HEK293 (cell line): ENCODE measurements around the gene UNC93B1.

Experiments
- CTCF ChIA-PET: fragments of 350-600 bp; formaldehyde crosslinking; extraction: SDS; loops from one replicate; lab custom pipeline; 2021; ENCODE audit warnings: antibody characterized with exemption; lab: Yijun Ruan, JAX
- POLR2A ChIA-PET: fragments of 300-600 bp; formaldehyde crosslinking; extraction: SDS; loops from one replicate; lab custom pipeline; 2020; ENCODE audit warnings: antibody characterized with exemption, inconsistent platforms; lab: Yijun Ruan, JAX
- H3K27ac ChIP-seq: fragments of 200-500 bp; sonication (Bioruptor generic); 2 replicates; pipeline ENCODE4 v1.5.1; 2014; ENCODE audit warnings: low read depth, low read length, control low read depth, inconsistent platforms; ENCODE audit errors: extremely low read depth
- H3K36me3 ChIP-seq, 2 experiments: fragments of 200-500 bp in 1 of 2; sonication (Bioruptor generic) in 1 of 2; 1 replicate in 1 of 2; 2 replicates in 1 of 2; pipeline ENCODE4 v1.5.1; 2014 to 2017; ENCODE audit warnings: inconsistent platforms in 2 of 2, low read length in 2 of 2; ENCODE audit not compliant: control insufficient read depth in 2 of 2, insufficient read depth in 1 of 2
- H3K4me1 ChIP-seq: fragments of 200-500 bp; sonication (Bioruptor generic); 2 replicates; pipeline ENCODE4 v1.5.1; 2014; ENCODE audit warnings: mild to moderate bottlenecking, low read length, inconsistent platforms; ENCODE audit not compliant: control insufficient read depth, insufficient read depth
- H3K4me3 ChIP-seq: 2 replicates; pipeline ENCODE4 v1.5.1; 2011; ENCODE audit warnings: low read depth, mild to moderate bottlenecking, control low read depth, low read length, moderate library complexity
- H3K9me3 ChIP-seq: fragments of 200-500 bp; sonication (Bioruptor generic); 2 replicates; pipeline ENCODE4 v1.5.1; 2014; ENCODE audit warnings: low read depth, low read length, inconsistent platforms; ENCODE audit not compliant: control insufficient read depth, insufficient read depth
- GLIS1 ChIP-seq: fragments of 450-650 bp; formaldehyde crosslinking; IDR thresholded peaks from 2 replicates; pipeline ENCODE4 v1.5.1; 2016; ENCODE audit warnings: missing biosample characterization, missing genetic modification characterization
- GLIS2 ChIP-seq: fragments of 450-650 bp; formaldehyde crosslinking; IDR thresholded peaks from 2 replicates; pipeline ENCODE4 v1.5.1; 2016; ENCODE audit warnings: missing biosample characterization, missing genetic modification characterization
- HOXC10 ChIP-seq: sonication (generic); formaldehyde crosslinking; IDR thresholded peaks from 2 replicates; pipeline ENCODE4 v1.8.1; 2023; ENCODE audit warnings: mild to moderate bottlenecking, missing genetic modification reagents
- IKZF3 ChIP-seq: fragments of 450-650 bp; IDR thresholded peaks from 2 replicates; pipeline ENCODE4 v1.5.0; 2018; ENCODE audit warnings: missing biosample characterization, mild to moderate bottlenecking, missing genetic modification characterization, moderate library complexity
- REPIN1 ChIP-seq: fragments of 450-650 bp; formaldehyde crosslinking; IDR thresholded peaks from 2 replicates; pipeline ENCODE4 v1.5.1; 2017; ENCODE audit warnings: missing biosample characterization, missing genetic modification characterization, low read depth
- ZBTB1 ChIP-seq: fragments of 450-650 bp; formaldehyde crosslinking; IDR thresholded peaks from 2 replicates; pipeline ENCODE4 v1.5.1; 2016; ENCODE audit warnings: missing biosample characterization, missing genetic modification characterization
- ZFP37 ChIP-seq: fragments of 450-650 bp; formaldehyde crosslinking; IDR thresholded peaks from 2 replicates; pipeline ENCODE4 v1.5.1; 2016; ENCODE audit warnings: missing biosample characterization, missing genetic modification characterization
- ZIC2 ChIP-seq: fragments of 450-650 bp; formaldehyde crosslinking; IDR thresholded peaks from 2 replicates; pipeline ENCODE4 v1.5.1; 2016; ENCODE audit warnings: missing biosample characterization, missing genetic modification characterization
- ZNF140 ChIP-seq: fragments of 450-650 bp; formaldehyde crosslinking; IDR thresholded peaks from 2 replicates; pipeline ENCODE4 v1.5.1; 2016; ENCODE audit warnings: missing biosample characterization, missing genetic modification characterization
- ZNF16 ChIP-seq: fragments of 450-650 bp; formaldehyde crosslinking; IDR thresholded peaks from 2 replicates; pipeline ENCODE4 v1.5.1; 2016; ENCODE audit warnings: low read depth, missing biosample characterization, missing genetic modification characterization
- ZNF184 ChIP-seq: fragments of 450-650 bp; IDR thresholded peaks from 2 replicates; pipeline ENCODE4 v1.5.1; 2018; ENCODE audit warnings: missing biosample characterization, mild to moderate bottlenecking, missing genetic modification characterization
- ZNF221 ChIP-seq: fragments of 450-650 bp; formaldehyde crosslinking; IDR thresholded peaks from 2 replicates; pipeline ENCODE4 v1.5.1; 2017; ENCODE audit warnings: missing biosample characterization, missing genetic modification characterization, borderline replicate concordance
- ZNF239 ChIP-seq: fragments of 450-650 bp; formaldehyde crosslinking; IDR thresholded peaks from 2 replicates; pipeline ENCODE4 v1.5.1; 2016; ENCODE audit warnings: missing biosample characterization, missing genetic modification characterization
- ZNF24 ChIP-seq: fragments of 450-650 bp; formaldehyde crosslinking; IDR thresholded peaks from 2 replicates; pipeline ENCODE4 v1.5.1; 2016; ENCODE audit warnings: missing biosample characterization, missing genetic modification characterization
- ZNF335 ChIP-seq: fragments of 450-650 bp; formaldehyde crosslinking; conservative IDR thresholded peaks from 2 replicates; pipeline ENCODE4 v1.5.1; 2016; ENCODE audit warnings: missing biosample characterization, missing genetic modification characterization
- ZNF362 ChIP-seq: fragments of 450-650 bp; formaldehyde crosslinking; IDR thresholded peaks from 2 replicates; pipeline ENCODE4 v1.5.1; 2016; ENCODE audit warnings: missing biosample characterization, missing genetic modification characterization
- ZNF423 ChIP-seq: fragments of 450-650 bp; formaldehyde crosslinking; IDR thresholded peaks from 2 replicates; pipeline ENCODE4 v1.5.1; 2016; ENCODE audit warnings: missing biosample characterization, missing genetic modification characterization
- ZNF596 ChIP-seq: fragments of 450-650 bp; IDR thresholded peaks from 2 replicates; pipeline ENCODE4 v1.5.0; 2018; ENCODE audit warnings: missing biosample characterization, mild to moderate bottlenecking, missing genetic modification characterization, moderate library complexity
- ZNF791 ChIP-seq: fragments of 450-650 bp; formaldehyde crosslinking; IDR thresholded peaks from 2 replicates; pipeline ENCODE4 v1.5.1; 2016; ENCODE audit warnings: missing biosample characterization, missing genetic modification characterization
- ZNF792 ChIP-seq: fragments of 450-650 bp; formaldehyde crosslinking; IDR thresholded peaks from 2 replicates; pipeline ENCODE4 v1.5.1; 2016; ENCODE audit warnings: missing biosample characterization, missing genetic modification characterization
- TF ChIP-seq, protein P1 (sequence below): fragments of 450-650 bp; formaldehyde crosslinking; IDR thresholded peaks from 2 replicates; pipeline ENCODE4 v1.5.1; 2017; ENCODE audit warnings: missing biosample characterization, missing genetic modification characterization

UNC93B1 gene

GRCh38 chr11:68038226-68038717, 34.4 kb upstream of the UNC93B1 start:
- no peak overlapping the region for H3K27ac ChIP-seq
- no peaks in the 10 kb centered on the region for H3K9me3 ChIP-seq
- no peak overlapping the region for H3K4me3 ChIP-seq
- ChIA-PET POLR2A (interaction anchor here (0.9 to 1.0 kb wide), 2 partner anchors 10 to 82 kb away, joined by 3 to 6 read pairs; no protein-coding TSS in a partner anchor), CTCF (no interaction called here)
- peaks cover 0 to 27% of the 10 kb centered on the region in 2 experiments; a peak in 2 of 3 replicates for H3K36me3 ChIP-seq
- TF ChIP-seq ZIC2 (tag by site-specific recombination) = peak; percentile 34; the same call in 1 of the 2 replicates
- TF ChIP-seq ZNF362 (tag by site-specific recombination) = no peak
- no peak for TF ChIP-seq IKZF3
- peak; percentile 26; the same call in 1 of the 2 replicates for TF ChIP-seq ZNF335
- no peak for TF ChIP-seq ZFP37 (tag by site-specific recombination)
- TF ChIP-seq ZNF16 = no peak
- TF ChIP-seq ZNF596 = no peak
- TF ChIP-seq ZNF140 = no peak
- 0 out of 2 replicates have a peak, but pooled peaks have one; percentile 5 for TF ChIP-seq GLIS1 (tag by site-specific recombination)
- no peak for TF ChIP-seq ZNF791 (tag by site-specific recombination)
- H3K4me1 ChIP-seq = no peaks in the 10 kb centered on the region

DNA sequence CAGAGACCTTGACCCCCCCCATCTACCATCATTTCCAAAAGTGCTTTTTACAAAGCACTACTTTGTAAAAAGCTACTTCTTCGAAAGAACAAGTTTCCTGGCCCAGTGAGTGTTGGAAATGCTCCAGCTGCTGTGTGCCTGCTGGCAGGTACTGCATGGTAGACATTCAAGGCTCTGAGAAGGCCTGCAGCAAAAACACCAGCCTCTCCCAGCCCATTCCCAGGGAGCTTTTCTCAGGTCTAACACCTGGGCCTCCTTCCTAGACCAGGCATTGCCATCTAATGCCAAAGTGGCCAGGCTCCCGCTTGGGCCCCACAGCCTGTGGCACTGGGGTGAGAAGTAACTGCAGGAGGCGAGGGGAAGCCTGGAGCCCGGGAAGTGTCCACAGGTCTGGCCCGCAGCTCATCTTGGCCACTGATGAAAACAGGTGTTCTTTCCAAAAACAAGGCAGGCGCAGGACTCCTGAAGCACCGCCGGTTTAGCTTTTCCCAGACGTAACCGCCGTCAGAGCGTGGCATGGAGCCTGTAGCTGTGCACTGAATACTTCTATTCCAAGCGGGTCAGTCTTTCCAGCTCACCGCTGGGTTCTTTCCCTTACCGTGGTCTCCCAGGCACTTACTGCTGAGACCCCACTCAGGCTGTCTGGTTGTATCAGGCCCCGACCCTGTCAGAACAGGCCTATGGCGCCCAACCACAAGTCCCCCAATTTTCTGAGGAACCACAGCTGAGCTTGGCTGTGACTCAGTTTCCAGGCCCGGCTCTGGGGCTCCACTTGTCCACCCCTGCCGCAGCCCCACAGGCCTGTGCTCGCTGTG, 33.7 kb upstream of the UNC93B1 start:
- Histone ChIP-seq H3K4me3 (no peak overlapping the region), H3K4me1 (no peaks in the 10 kb centered on the region), H3K36me3 (peaks cover 0 to 33% of the 10 kb centered on the region in 2 experiments; a peak in 2 of 3 replicates)
- TF ChIP-seq ZNF239 (tag by site-specific recombination) (peak; percentile 99), ZBTB1 (tag by site-specific recombination) (no peak), REPIN1 (tag by site-specific recombination) (no peak), ZIC2 (tag by site-specific recombination) (no peak), ZNF184 (tag by site-specific recombination) (no peak), IKZF3 (no peak), HOXC10 (CRISPR knock-in tag) (0 out of 2 replicates have a peak, but pooled peaks have one; percentile 23), ZNF423 (tag by site-specific recombination) (no peak), ZNF792 (tag by site-specific recombination) (no peak), ZNF24 (tag by site-specific recombination) (no peak)
- TF ChIP-seq, protein P1, sequence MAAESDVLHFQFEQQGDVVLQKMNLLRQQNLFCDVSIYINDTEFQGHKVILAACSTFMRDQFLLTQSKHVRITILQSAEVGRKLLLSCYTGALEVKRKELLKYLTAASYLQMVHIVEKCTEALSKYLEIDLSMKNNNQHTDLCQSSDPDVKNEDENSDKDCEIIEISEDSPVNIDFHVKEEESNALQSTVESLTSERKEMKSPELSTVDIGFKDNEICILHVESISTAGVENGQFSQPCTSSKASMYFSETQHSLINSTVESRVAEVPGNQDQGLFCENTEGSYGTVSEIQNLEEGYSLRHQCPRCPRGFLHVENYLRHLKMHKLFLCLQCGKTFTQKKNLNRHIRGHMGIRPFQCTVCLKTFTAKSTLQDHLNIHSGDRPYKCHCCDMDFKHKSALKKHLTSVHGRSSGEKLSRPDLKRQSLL (tag by site-specific recombination) = no peak
- TF ChIP-seq, all 188 proteins: peak for 2
- POLR2A ChIA-PET = interaction anchor here (0.5 to 1.1 kb wide), 5 partner anchors 9 to 174 kb away, joined by 3 to 6 read pairs (median 4); no protein-coding TSS in a partner anchor
- H3K9me3 ChIP-seq = no peaks in the 10 kb centered on the region
- no peak overlapping the region for H3K27ac ChIP-seq
- CTCF ChIA-PET = interaction anchor here (0.6 kb wide), 1 partner anchor 1632 kb away, joined by 3 read pairs; no protein-coding TSS in a partner anchor

DNA sequence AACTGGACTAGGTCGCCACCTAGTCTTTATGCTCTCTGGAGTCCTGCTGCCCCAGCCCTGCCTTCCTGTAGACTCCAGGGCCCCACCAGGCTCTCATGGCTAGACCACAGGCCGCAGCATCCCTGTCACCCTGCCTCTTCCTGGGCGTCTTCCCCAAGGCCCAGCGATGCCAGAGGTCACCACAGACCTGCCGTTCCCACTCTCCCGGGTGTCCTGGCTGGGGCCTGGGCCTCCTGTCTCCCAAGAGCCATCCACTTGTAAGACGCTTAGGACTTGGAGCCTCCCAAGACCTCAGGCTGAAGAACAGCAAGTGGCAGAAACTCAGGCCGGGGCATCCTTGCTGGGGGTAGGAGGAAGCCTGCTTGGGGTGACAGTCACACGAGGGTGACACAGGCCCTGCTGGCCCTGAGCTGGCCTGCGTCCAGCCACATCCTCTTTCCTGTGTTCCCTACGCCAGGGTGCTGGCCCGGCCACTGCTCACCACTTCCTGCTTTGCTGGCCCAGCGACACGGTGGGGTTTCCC, 32.9 kb upstream of the UNC93B1 start:
- H3K27ac ChIP-seq = no peak overlapping the region
- TF ChIP-seq GLIS1 (tag by site-specific recombination) = 0 out of 2 replicates have a peak, but pooled peaks have one; percentile 16
- no peak for TF ChIP-seq ZNF221 (tag by site-specific recombination)
- peak; percentile 43 for TF ChIP-seq GLIS2 (tag by site-specific recombination)
- TF ChIP-seq, all 188 proteins: peak for 2
- POLR2A ChIA-PET = interaction anchor here (0.5 to 1.1 kb wide), 2 partner anchors 74 to 90 kb away, joined by 4 to 5 read pairs; no protein-coding TSS in a partner anchor

More for the DNA sequence above, 32.9 kb upstream of the UNC93B1 start:
- CTCF ChIA-PET = no interaction called here
- Histone ChIP-seq H3K4me3 (no peak overlapping the region), H3K9me3 (no peaks in the 10 kb centered on the region), H3K36me3 (peaks cover 0 to 42% of the 10 kb centered on the region in 2 experiments; a peak in 2 of 3 replicates), H3K4me1 (0 out of 2 replicates have a peak, but pooled peaks cover under 1% of the 10 kb centered on the region)
